Panc1 (cell line): ENCODE data around the gene RFTN1. TPM values are rescaled to one million over a fixed set of nuclear protein-coding genes. Genes with fewer than 3 reads are reported as not detected.

ENCODE experiments used
- ATAC-seq: fragments of 200-7000 bp; cut with Tn5 transposase; 2 replicates; pipeline ENCODE4 v1.9.1; 2020; ENCODE audit warnings: mild to moderate bottlenecking, moderate library complexity
- BruUV-seq: library from RNA; stranded (reverse); fragments of 400-500 nt; replicated peaks from 2 replicates; lab custom pipeline; 2021; lab: Mats Ljungman, UMichigan
- CTCF ChIA-PET: fragments of 300-600 bp; sonication (Branson Sonifier 250); formaldehyde crosslinking; loops from one replicate; lab custom pipeline; 2022; ENCODE audit warnings: antibody characterized with exemption; lab: Charles Lee
- POLR2A ChIA-PET: fragments of 300-600 bp; sonication (Branson Sonifier 250); formaldehyde crosslinking; loops from one replicate; lab custom pipeline; 2022; ENCODE audit warnings: antibody characterized with exemption; lab: Charles Lee
- DNase-seq: peaks from one replicate; pipeline ENCODE4 v3.0.0-alpha.2; 2010; ENCODE audit warnings: low read depth, low spot score
- H3K27ac ChIP-seq: 2 replicates; pipeline ENCODE4 v1.5.1; 2011; ENCODE audit warnings: mild to moderate bottlenecking, low read length, inconsistent platforms
- H3K27me3 ChIP-seq: fragments of 200-500 bp; sonication (Bioruptor generic); 2 replicates; pipeline ENCODE4 v1.6.0; 2014; ENCODE audit warnings: low read length, inconsistent platforms; ENCODE audit not compliant: control insufficient read depth, insufficient read depth
- H3K36me3 ChIP-seq: fragments of 200-500 bp; sonication (Bioruptor generic); 2 replicates; pipeline ENCODE4 v1.5.1; 2014; ENCODE audit warnings: inconsistent platforms, mild to moderate bottlenecking, low read length, moderate library complexity; ENCODE audit not compliant: control insufficient read depth, insufficient read depth
- H3K4me1 ChIP-seq: 2 replicates; pipeline ENCODE4 v1.5.1; 2011; ENCODE audit warnings: inconsistent platforms, mild to moderate bottlenecking, low read length, moderate library complexity; ENCODE audit not compliant: control insufficient read depth, insufficient read depth
- H3K4me3 ChIP-seq, 2 experiments: 2 replicates each; pipeline ENCODE4 v1.5.1; 2011 to 2012; ENCODE audit warnings: low read depth in 2 of 2, low read length in 2 of 2, mild to moderate bottlenecking in 2 of 2, inconsistent platforms in 1 of 2, moderate library complexity in 1 of 2
- H3K9me3 ChIP-seq: fragments of 200-500 bp; sonication (Bioruptor generic); 2 replicates; pipeline ENCODE4 v1.5.1; 2014; ENCODE audit warnings: low read depth, mild to moderate bottlenecking, inconsistent platforms, low read length, moderate library complexity; ENCODE audit not compliant: control insufficient read depth, insufficient read depth
- CTCF ChIP-seq: fragments of 450-650 bp; IDR thresholded peaks from 2 replicates; pipeline ENCODE4 v1.5.1; 2017; ENCODE audit warnings: mild to moderate bottlenecking
- POLR2AphosphoS5 ChIP-seq: IDR thresholded peaks from 2 replicates; pipeline ENCODE4 v1.6.1; 2012; ENCODE audit warnings: mild to moderate bottlenecking, low read depth, low read length, moderate library complexity
- REST ChIP-seq, 2 experiments: IDR thresholded peaks; 2 replicates each; pipeline ENCODE4 v1.6.1; 2011 to 2012; ENCODE audit warnings: low read depth in 2 of 2, control low read depth in 1 of 2, low read length in 1 of 2, mild to moderate bottlenecking in 1 of 2, moderate library complexity in 1 of 2; ENCODE audit not compliant: insufficient read depth in 1 of 2
- SIN3A ChIP-seq: IDR thresholded peaks from 2 replicates; pipeline ENCODE4 v1.6.1; 2012; ENCODE audit warnings: low read depth, mild to moderate bottlenecking, low read length, moderate library complexity, borderline replicate concordance; ENCODE audit not compliant: insufficient read depth
- TCF7L2 ChIP-seq: IDR thresholded peaks from 2 replicates; pipeline ENCODE4 v1.6.1; 2011; ENCODE audit warnings: mild to moderate bottlenecking, low read depth, low read length, inconsistent platforms
- in situ Hi-C: cut with HindIII; loops from 2 replicates; pipeline ENCODE4 v1.10.0; 2016; ENCODE audit warnings: low sequenced_read_pairs, low pct_unique_long_range_greater_than_20kb
- intact Hi-C: fragments of 100-400 bp; cut with micrococcal nuclease; formaldehyde crosslinking; loops from one replicate; pipeline ENCODE4 v1.10.0; 2022; ENCODE audit not compliant: unreplicated experiment
- total RNA-seq: library from RNA; stranded (reverse); gene quantifications from one replicate; pipeline ENCODE4 v1.2.1, GENCODE V29; 2021; ENCODE audit not compliant: unreplicated experiment

RFTN1 gene
- total RNA-seq, 1 experiment from 2014 or later: 0.90 TPM

- no peak for DNase-seq
- TF ChIP-seq CTCF: no peak
- TF ChIP-seq POLR2AphosphoS5: no peak
- TF ChIP-seq SIN3A: no peak
- TF ChIP-seq REST (IDR thresholded peaks at IDR 0.05; ENCODE audit: insufficient read depth in 1 of 2, low read depth in 2 of 2, low read length in 1 of 2): no peak
- no peak for TF ChIP-seq TCF7L2
- ChIA-PET POLR2A (no interaction called here), CTCF (no interaction called here)
- no peaks in the 10 kb centered on the region for H3K4me1 ChIP-seq
- BruUV-seq: no TSS peak
- no peak overlapping the region for H3K27ac ChIP-seq
- no peaks in the 10 kb centered on the region for H3K36me3 ChIP-seq
- no peak for ATAC-seq
- H3K4me3 ChIP-seq: no peak overlapping the region
- in situ Hi-C loops (no loop called here), intact Hi-C loops (no loop called here)
- no peaks in the 10 kb centered on the region; the same call in 1 of the 2 replicates for H3K9me3 ChIP-seq
- H3K27me3 ChIP-seq: no peaks in the 10 kb centered on the region
Measured at GRCh38 chr3:16329826-16330129, 183.7 kb downstream of the RFTN1 start.

GRCh38 chr3:16329036-16329825 lies 184.3 kb downstream of the RFTN1 start:
- TF ChIP-seq SIN3A (no peak), TCF7L2 (no peak), REST (IDR thresholded peaks at IDR 0.05; ENCODE audit: insufficient read depth in 1 of 2, low read depth in 2 of 2, low read length in 1 of 2) (no peak), POLR2AphosphoS5 (no peak), CTCF (no peak)
- H3K9me3 ChIP-seq: no peaks in the 10 kb centered on the region; the same call in 1 of the 2 replicates
- no peak overlapping the region for H3K27ac ChIP-seq
- CTCF ChIA-PET: no interaction called here
- in situ Hi-C loops (no loop called here), intact Hi-C loops (no loop called here)
- no peaks in the 10 kb centered on the region for H3K36me3 ChIP-seq
- no peak overlapping the region for H3K4me3 ChIP-seq
- no peaks in the 10 kb centered on the region for H3K27me3 ChIP-seq
- DNase-seq (no peak), ATAC-seq (no peak)
- no peaks in the 10 kb centered on the region for H3K4me1 ChIP-seq
- BruUV-seq: no TSS peak
- POLR2A ChIA-PET: no interaction called here
